ENCODE results near the gene SERPINB6. TPM values are rescaled to one million over a fixed set of nuclear protein-coding genes. Genes with fewer than 3 reads are reported as not detected.
"Not testable (repeated sequence)": the region's sequence is repeated elsewhere in the genome, so short reads cannot be mapped to it uniquely, and the experiment has no call there.

Gene SERPINB6
- total RNA-seq, 1 donor from 2014 or later, result 56.1 TPM

DNA sequence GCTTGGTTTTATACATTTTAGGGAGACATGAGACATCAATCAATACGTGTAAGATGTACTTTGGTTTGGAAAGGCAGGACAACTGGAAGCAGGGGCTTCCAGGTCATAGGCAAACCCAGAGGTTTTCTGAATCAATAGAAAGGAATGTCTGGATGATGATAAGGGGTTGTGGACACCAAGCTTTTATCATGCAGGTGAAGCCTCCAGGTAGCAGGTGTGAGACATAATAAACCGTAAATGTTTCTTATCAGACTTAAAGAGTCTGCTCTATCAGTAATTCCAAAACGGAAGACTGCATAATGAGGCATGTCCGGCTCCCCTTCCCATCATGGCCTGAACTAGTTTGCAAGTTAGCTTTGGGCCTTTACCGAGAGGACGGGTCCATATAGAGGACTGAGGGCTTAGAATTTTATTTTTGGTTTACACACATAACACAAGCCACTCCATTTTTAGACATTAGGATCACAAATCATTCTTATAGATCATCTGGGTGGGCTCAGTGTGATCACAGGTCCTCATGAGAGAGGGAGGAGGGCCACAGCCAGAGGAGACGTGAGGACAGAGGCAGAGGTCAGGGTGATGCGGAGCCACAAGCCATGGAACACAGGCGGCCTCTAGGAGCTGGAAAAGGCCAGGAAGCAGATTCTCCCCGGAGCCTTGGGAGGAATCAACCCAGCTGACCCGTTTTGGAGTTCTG is 57.6 kb downstream of the SERPINB6 start:
- Mint-ChIP-seq H3K27me3 (no peaks in the 10 kb centered on the region), H3K27ac (no peak overlapping the region), H3K9me3 (no peaks in the 10 kb centered on the region), H3K4me3 (no peak overlapping the region), H3K36me3 (ENCODE audit: low read depth) (no peaks in the 10 kb centered on the region), H3K4me1 (peaks cover 30% of the 10 kb centered on the region)
- ATAC-seq (ENCODE audit: low read depth) (no peak), DNase-seq (no peak)
- intact Hi-C loops (cut with micrococcal nuclease), result no loop called here
- POLR2A ChIA-PET, result interaction anchor here (0.6 to 2.9 kb wide), 6 partner anchors 11 to 122 kb away, joined by 3 to 12 read pairs (median 4); partner anchors contain the start of genes SERPINB1 and SERPINB9
- TF ChIP-seq, protein P1, sequence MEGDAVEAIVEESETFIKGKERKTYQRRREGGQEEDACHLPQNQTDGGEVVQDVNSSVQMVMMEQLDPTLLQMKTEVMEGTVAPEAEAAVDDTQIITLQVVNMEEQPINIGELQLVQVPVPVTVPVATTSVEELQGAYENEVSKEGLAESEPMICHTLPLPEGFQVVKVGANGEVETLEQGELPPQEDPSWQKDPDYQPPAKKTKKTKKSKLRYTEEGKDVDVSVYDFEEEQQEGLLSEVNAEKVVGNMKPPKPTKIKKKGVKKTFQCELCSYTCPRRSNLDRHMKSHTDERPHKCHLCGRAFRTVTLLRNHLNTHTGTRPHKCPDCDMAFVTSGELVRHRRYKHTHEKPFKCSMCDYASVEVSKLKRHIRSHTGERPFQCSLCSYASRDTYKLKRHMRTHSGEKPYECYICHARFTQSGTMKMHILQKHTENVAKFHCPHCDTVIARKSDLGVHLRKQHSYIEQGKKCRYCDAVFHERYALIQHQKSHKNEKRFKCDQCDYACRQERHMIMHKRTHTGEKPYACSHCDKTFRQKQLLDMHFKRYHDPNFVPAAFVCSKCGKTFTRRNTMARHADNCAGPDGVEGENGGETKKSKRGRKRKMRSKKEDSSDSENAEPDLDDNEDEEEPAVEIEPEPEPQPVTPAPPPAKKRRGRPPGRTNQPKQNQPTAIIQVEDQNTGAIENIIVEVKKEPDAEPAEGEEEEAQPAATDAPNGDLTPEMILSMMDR (IDR thresholded peaks at IDR 0.05), result no peak
- CTCF ChIA-PET, result interaction anchor here (0.8 to 4.6 kb wide), 6 partner anchors 16 to 122 kb away, joined by 3 to 32 read pairs (median 6); partner anchors contain the start of gene SERPINB1

DNA sequence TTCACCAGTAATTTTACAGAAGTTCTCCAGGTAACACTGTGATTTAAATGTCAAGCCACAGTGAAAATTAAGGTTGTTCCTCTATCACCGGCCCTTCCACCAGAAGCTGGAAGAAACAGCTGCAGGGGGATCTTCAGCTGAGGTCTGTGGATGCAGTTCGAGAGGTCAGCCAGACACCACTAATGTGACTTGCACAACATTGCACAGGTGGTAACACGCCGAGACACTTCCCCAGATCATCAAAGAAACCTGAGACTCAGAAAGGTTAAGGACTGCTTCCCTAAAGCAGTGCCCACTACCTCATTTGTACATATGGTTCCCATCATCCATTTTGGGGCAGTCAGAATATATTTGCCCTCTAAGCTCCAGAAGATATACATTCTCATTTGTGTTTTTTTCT is 60.2 kb downstream of the SERPINB6 start:
- no peaks in the 10 kb centered on the region for H3K36me3 Mint-ChIP-seq (ENCODE audit: low read depth)
- peak overlapping the region; percentile 88 for H3K27ac Mint-ChIP-seq
- TF ChIP-seq, protein P1 (IDR thresholded peaks at IDR 0.05), result no peak
- ChIA-PET CTCF (interaction anchor here (0.6 to 2.2 kb wide), 26 partner anchors 8 to 168 kb away, joined by 3 to 100 read pairs (median 4); partner anchors contain the start of genes SERPINB1 and SERPINB9), POLR2A (interaction anchor here (0.6 to 2.6 kb wide), 27 partner anchors 8 to 148 kb away, joined by 3 to 39 read pairs (median 6); partner anchors contain the start of genes NQO2, SERPINB1 and SERPINB9)
- H3K4me3 Mint-ChIP-seq, result peak overlapping the region; percentile 51
- no peaks in the 10 kb centered on the region for H3K9me3 Mint-ChIP-seq
- no peaks in the 10 kb centered on the region for H3K27me3 Mint-ChIP-seq
- peak; percentile 80 for ATAC-seq (ENCODE audit: low read depth)
- intact Hi-C loops (cut with micrococcal nuclease), result loop anchor here (1.0 to 2.0 kb wide), 9 partner anchors 8 to 120 kb away; partner anchors contain the start of gene SERPINB9
- H3K4me1 Mint-ChIP-seq, result peaks cover 43% of the 10 kb centered on the region
- DNase-seq, result no peak

DNA sequence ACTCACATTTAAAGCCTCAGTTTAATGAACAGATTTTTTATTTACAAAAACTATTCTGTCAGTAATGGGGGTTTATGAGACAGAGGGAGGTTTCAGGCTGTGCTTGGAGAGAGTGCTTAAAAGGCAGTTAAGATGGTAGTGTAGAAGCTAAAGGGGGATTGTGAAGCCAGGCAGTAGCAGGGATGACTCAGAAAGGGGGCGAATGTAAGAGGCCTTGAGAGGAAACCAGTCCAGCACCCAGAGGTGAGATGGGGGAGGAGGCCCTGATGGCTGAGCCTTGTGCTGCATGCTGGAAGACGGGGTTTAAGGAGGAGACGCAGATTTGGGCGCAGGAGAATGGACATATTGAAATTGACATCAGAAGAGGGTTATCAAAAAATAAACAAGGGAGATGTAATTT is 61.6 kb downstream of the SERPINB6 start:
- Mint-ChIP-seq H3K27me3 (no peaks in the 10 kb centered on the region), H3K4me1 (peaks cover 43% of the 10 kb centered on the region), H3K27ac (peak overlapping the region; percentile 83), H3K9me3 (no peaks in the 10 kb centered on the region), H3K4me3 (peak overlapping the region; percentile 49), H3K36me3 (ENCODE audit: low read depth) (no peaks in the 10 kb centered on the region)
- DNase-seq (no peak), ATAC-seq (ENCODE audit: low read depth) (no peak)
- CTCF ChIA-PET, result interaction anchor here (0.6 kb wide), 1 partner anchor 65 kb away, joined by 3 read pairs; no protein-coding TSS in a partner anchor
- intact Hi-C loops (cut with micrococcal nuclease), result loop anchor here (2.0 kb wide), 3 partner anchors 17 to 53 kb away; no protein-coding TSS in a partner anchor
- POLR2A ChIA-PET, result interaction anchor here (0.7 to 2.6 kb wide), 5 partner anchors 11 to 79 kb away, joined by 3 to 8 read pairs (median 5); no protein-coding TSS in a partner anchor
- TF ChIP-seq, protein P1 (IDR thresholded peaks at IDR 0.05), result no peak

DNA sequence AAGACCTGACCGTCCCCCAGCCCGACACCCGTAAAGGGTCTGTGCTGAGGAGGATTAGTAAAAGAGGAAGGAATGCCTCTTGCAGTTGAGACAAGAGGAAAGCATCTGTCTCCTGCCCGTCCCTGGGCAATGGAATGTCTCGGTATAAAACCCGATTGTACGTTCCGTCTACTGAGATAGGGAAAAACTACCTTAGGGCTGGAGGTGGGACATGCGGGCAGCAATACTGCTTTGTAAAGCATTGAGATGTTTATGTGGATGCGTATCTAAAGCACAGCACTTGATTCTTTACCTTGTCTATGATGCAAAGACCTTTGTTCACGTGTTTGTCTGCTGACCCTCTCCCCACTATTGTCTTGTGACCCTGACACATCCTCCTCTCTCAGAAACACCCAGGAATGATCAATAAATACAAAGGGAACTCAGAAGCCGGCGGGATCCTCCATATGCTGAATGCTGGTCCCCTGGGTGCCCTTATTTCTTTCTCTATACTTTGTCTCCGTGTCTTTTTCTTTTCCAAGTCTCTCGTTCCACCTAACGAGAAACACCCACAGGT is 62.2 kb downstream of the SERPINB6 start:
- H3K4me3 Mint-ChIP-seq; DNase-seq; ATAC-seq (ENCODE audit: low read depth); H3K36me3 Mint-ChIP-seq (ENCODE audit: low read depth); H3K27me3 Mint-ChIP-seq; intact Hi-C loops (cut with micrococcal nuclease); H3K9me3 Mint-ChIP-seq: not testable (repeated sequence)
- H3K4me1 Mint-ChIP-seq, result peaks cover 45% of the 10 kb centered on the region
- CTCF ChIA-PET, result interaction anchor here (0.6 kb wide), 1 partner anchor 64 kb away, joined by 3 read pairs; no protein-coding TSS in a partner anchor
- H3K27ac Mint-ChIP-seq, result peak overlapping the region; percentile 42
- POLR2A ChIA-PET, result interaction anchor here (1.0 to 2.6 kb wide), 4 partner anchors 11 to 80 kb away, joined by 4 to 8 read pairs (median 6); no protein-coding TSS in a partner anchor

- DNase-seq; CTCF ChIA-PET; H3K27me3 Mint-ChIP-seq; H3K36me3 Mint-ChIP-seq (ENCODE audit: low read depth); intact Hi-C loops (cut with micrococcal nuclease); ATAC-seq (ENCODE audit: low read depth); H3K4me3 Mint-ChIP-seq; H3K9me3 Mint-ChIP-seq; H3K27ac Mint-ChIP-seq: not testable (repeated sequence)
- POLR2A ChIA-PET, result interaction anchor here (1.0 kb wide), 1 partner anchor 52 kb away, joined by 3 read pairs; no protein-coding TSS in a partner anchor
- peaks cover 45% of the 10 kb centered on the region for H3K4me1 Mint-ChIP-seq
These were observed 62.9 kb downstream of the SERPINB6 start for GRCh38 chr6:2908516-2908915.

DNA sequence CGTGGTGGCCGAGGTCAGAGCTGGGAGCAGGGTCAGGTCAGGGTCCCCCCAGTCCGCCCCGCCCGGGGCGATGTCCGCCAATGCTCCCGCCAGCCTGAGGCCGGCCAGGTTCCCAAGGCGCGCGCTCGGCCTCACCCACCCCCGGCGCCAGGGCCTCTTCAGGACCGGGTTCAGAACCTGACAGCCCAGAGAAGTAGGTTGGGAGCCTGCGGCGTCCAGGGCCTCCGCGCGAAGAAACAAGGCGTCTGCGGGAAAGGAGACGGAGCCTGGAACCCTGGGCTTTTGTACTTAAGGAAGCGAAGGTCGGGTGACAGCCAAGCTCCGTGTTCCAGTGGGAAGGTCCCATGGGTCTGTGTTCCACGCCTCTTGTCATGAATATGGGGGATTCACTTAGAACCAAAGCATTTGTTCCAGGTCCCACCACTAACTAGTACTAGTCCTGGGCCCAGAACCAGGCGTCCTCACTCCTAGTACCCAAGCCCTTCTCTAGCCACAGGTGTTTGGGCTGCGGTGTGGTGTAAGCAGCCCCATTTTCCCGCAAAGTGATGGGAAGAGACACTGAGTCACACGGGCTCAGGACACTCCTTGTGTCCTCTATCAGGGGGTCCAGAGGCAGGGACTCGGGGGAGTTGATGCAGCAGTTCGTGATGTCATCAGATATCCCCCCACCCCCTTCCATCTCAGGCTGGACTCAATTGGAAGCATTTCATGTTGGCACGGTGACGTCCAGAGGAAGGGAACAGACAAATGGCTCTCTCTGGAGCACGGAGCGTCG is 67.8 kb downstream of the SERPINB6 start:
- DNase-seq; H3K9me3 Mint-ChIP-seq; ATAC-seq (ENCODE audit: low read depth); H3K27me3 Mint-ChIP-seq: not testable (repeated sequence)
- H3K4me3 Mint-ChIP-seq, result peak overlapping the region; percentile 98
- ChIA-PET CTCF (interaction anchor here (1.0 to 1.8 kb wide), 4 partner anchors 8 to 112 kb away, joined by 3 to 7 read pairs (median 3); no protein-coding TSS in a partner anchor), POLR2A (interaction anchor here (0.7 to 4.7 kb wide), 18 partner anchors 8 to 138 kb away, joined by 3 to 43 read pairs (median 14); partner anchors contain the start of genes SERPINB1 and WRNIP1)
- H3K36me3 Mint-ChIP-seq (ENCODE audit: low read depth), result peaks cover 40% of the 10 kb centered on the region
- peak overlapping the region; percentile 93 for H3K27ac Mint-ChIP-seq
- H3K4me1 Mint-ChIP-seq, result peaks cover 50% of the 10 kb centered on the region
- intact Hi-C loops (cut with micrococcal nuclease), result loop anchor here (1.0 to 2.0 kb wide), 3 partner anchors 8 to 57 kb away; no protein-coding TSS in a partner anchor

GRCh38 chr6:2901645-2902502 is 69.5 kb downstream of the SERPINB6 start:
- not testable (repeated sequence) for DNase-seq; H3K27me3 Mint-ChIP-seq; ATAC-seq (ENCODE audit: low read depth); H3K9me3 Mint-ChIP-seq
- Mint-ChIP-seq H3K27ac (peak overlapping the region; percentile 93), H3K4me1 (peaks cover 58% of the 10 kb centered on the region), H3K36me3 (ENCODE audit: low read depth) (peaks cover 55% of the 10 kb centered on the region), H3K4me3 (peak overlapping the region; percentile 98)
- ChIA-PET CTCF (interaction anchor here (1.0 to 1.8 kb wide), 2 partner anchors 10 to 30 kb away, joined by 3 to 7 read pairs; no protein-coding TSS in a partner anchor), POLR2A (interaction anchor here (0.8 to 6.5 kb wide), 20 partner anchors 9 to 88 kb away, joined by 3 to 139 read pairs (median 20); partner anchors contain the start of gene SERPINB1)
- intact Hi-C loops (cut with micrococcal nuclease), result loop anchor here (2.0 kb wide), 1 partner anchor 55 kb away; no protein-coding TSS in a partner anchor
